Measurements from ENCODE around the gene UBE2O.

The UBE2O gene

DNA sequence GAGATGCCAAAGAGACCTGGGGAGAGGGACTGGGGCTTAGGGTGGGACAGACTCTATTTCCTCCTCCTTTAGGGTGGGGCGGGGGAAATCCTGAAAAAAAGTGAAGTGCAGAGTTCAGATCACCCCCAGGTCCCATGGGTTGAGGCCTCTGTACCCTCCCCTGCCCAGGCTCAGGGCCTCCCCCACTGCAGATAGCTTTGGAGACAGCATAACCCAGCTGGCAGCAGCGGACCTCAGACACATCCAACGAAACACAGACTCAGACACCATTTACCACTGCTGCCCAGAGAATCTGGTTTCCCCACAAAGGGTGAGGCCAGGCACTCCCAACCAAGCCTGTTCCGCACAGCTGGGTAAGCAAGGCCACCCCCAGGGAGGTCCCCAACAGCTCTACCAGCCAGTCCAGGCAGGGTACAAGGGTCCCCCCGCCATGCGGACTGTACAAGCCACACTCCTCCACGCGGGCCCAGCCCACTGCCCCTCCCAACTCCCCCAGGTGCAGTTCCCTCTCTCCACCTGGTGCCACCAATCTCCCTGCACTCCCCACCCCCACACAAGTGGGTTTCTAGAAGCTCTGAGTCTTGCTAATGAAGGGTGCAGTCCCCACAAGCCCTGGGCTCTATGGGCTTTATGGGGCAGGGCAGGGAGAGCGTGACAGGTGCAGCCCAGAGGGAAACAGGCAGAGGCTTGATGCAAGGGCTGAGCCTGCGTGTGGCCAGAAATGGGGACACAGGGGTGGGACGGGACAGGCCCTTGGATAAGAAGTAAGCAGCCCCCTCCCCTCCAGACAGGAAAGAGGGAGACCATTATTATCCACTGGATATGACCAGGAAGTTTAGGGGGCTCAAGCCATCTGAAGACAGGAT is 39.4 kb upstream of the UBE2O start:
- H3K27ac ChIP-seq (ENCODE audit: low read depth, low read length) = peak overlapping the region; percentile 72
- H3K27me3 ChIP-seq (ENCODE audit: control insufficient read depth, low read length) = no peaks in the 10 kb centered on the region
- H3K4me2 ChIP-seq (ENCODE audit: low read length) = peak overlapping the region; percentile 88
- H4K20me1 ChIP-seq (ENCODE audit: control insufficient read depth, insufficient read depth, low read depth, low read length) = no peaks in the 10 kb centered on the region
- H3F3A ChIP-seq (ENCODE audit: control insufficient read depth, insufficient read depth) = no peaks in the 10 kb centered on the region; the same call in 1 of the 2 replicates
- no peaks in the 10 kb centered on the region for H3K9me3 ChIP-seq (ENCODE audit: control insufficient read depth, insufficient read depth, low read length)
- H3K79me2 ChIP-seq (ENCODE audit: control insufficient read depth, low read length) = peaks cover 32% of the 10 kb centered on the region
- no peak for TF ChIP-seq EZH2phosphoT487 (IDR thresholded peaks at IDR 0.05; ENCODE audit: borderline replicate concordance, low read length)
- TF ChIP-seq, protein P1, sequence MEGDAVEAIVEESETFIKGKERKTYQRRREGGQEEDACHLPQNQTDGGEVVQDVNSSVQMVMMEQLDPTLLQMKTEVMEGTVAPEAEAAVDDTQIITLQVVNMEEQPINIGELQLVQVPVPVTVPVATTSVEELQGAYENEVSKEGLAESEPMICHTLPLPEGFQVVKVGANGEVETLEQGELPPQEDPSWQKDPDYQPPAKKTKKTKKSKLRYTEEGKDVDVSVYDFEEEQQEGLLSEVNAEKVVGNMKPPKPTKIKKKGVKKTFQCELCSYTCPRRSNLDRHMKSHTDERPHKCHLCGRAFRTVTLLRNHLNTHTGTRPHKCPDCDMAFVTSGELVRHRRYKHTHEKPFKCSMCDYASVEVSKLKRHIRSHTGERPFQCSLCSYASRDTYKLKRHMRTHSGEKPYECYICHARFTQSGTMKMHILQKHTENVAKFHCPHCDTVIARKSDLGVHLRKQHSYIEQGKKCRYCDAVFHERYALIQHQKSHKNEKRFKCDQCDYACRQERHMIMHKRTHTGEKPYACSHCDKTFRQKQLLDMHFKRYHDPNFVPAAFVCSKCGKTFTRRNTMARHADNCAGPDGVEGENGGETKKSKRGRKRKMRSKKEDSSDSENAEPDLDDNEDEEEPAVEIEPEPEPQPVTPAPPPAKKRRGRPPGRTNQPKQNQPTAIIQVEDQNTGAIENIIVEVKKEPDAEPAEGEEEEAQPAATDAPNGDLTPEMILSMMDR (IDR thresholded peaks at IDR 0.05; ENCODE audit: low read depth, low read length, poor library complexity, severe bottlenecking) = no peak
- H3K36me3 ChIP-seq (ENCODE audit: control insufficient read depth, low read length) = peaks cover 4% of the 10 kb centered on the region
- peak overlapping the region; percentile 63 for H3K4me3 ChIP-seq (ENCODE audit: low read length)
- H3K4me1 ChIP-seq (ENCODE audit: control insufficient read depth, low read length) = peaks cover 59% of the 10 kb centered on the region
- no peaks in the 10 kb centered on the region for H3K9me2 ChIP-seq (replicated peaks; ENCODE audit: control insufficient read depth, low read length)

DNA sequence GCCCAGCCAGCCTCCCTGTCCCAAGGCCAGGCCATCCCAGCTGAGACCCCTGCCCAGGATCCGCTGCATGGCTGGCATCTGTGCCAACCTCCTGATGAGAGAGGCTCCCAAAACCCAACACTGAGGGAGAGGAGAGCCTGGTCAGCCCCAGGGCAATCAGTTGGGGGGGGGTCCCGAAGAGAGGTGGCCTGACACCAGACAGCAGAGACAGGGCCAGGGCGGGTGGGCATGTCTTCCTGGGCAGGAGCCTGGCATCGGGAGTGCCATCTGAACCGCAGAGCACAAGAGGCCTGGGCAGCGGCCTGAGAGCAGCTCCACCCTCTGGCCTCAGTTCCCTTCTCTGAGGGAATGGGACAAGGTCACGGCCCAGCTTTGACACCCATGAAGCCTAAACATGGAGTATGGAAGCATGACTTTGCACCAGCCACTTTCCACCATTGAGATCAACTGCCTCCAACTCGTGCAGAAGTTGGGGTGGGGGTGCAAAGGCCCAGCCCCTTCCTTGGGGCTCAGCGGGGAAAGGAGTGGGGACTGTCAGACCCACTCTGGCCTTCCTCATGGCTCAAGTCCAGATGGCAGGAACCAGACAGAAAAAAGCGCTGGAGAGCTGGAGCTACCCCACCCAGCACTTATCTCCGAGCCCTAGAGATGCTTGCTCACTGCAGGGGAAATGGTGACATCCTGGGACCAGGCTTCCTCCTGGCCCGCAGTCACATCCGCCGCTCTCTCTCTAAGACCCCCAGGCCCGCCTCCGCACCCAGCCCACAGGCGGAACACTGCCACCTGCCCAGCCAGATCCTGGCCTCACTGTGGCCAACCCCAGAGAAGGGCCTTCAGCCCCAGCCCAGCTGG is 38.5 kb upstream of the UBE2O start:
- peaks cover 57% of the 10 kb centered on the region for H3K4me1 ChIP-seq (ENCODE audit: control insufficient read depth, low read length)

DNA sequence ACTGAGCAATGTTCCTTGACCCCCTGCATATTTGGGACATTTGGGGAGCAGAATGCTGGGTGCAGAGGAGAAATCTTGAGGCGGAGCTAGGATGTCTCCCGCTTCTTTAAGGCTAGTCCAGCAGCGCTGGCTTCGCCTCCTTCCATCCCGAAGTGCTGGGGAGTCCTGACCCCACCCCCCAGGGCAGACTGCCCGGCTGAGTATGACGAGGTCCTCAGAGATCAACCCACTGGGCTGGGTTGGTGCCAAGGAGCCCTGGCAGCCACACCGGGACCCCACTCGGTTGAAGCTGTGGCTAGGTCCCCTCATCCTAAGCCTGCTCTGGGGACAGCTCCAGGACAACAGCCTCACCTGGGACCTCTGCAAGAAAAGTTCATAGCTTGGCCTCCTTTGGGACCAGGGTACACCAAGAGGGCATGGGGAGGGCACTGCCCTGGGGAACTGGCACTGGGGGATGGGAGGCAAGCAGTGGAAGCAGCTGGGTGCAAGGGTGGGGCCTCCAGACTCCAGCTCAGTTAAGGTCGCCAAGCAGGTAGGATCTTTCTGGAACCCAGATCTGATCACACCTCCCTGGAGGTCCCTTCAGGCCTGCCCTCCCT is 37.3 kb upstream of the UBE2O start:
- no peaks in the 10 kb centered on the region for H4K20me1 ChIP-seq (ENCODE audit: control insufficient read depth, insufficient read depth, low read depth, low read length)
- H3K9me2 ChIP-seq (replicated peaks; ENCODE audit: control insufficient read depth, low read length) = no peaks in the 10 kb centered on the region
- H3K79me2 ChIP-seq (ENCODE audit: control insufficient read depth, low read length) = peaks cover 17% of the 10 kb centered on the region
- TF ChIP-seq, protein P1 (IDR thresholded peaks at IDR 0.05; ENCODE audit: low read depth, low read length, poor library complexity, severe bottlenecking) = no peak
- no peak for TF ChIP-seq EZH2phosphoT487 (IDR thresholded peaks at IDR 0.05; ENCODE audit: borderline replicate concordance, low read length)
- peaks cover 58% of the 10 kb centered on the region for H3K4me1 ChIP-seq (ENCODE audit: control insufficient read depth, low read length)
- no peaks in the 10 kb centered on the region for H3K9me3 ChIP-seq (ENCODE audit: control insufficient read depth, insufficient read depth, low read length)
- peaks cover 6% of the 10 kb centered on the region for H3F3A ChIP-seq (ENCODE audit: control insufficient read depth, insufficient read depth)
- H3K36me3 ChIP-seq (ENCODE audit: control insufficient read depth, low read length) = peaks cover 3% of the 10 kb centered on the region; the same call in 1 of the 2 replicates
- H3K4me3 ChIP-seq (ENCODE audit: low read length) = no peak overlapping the region
- no peak overlapping the region for H3K4me2 ChIP-seq (ENCODE audit: low read length)
- H3K27ac ChIP-seq (ENCODE audit: low read depth, low read length) = no peak overlapping the region
- no peaks in the 10 kb centered on the region for H3K27me3 ChIP-seq (ENCODE audit: control insufficient read depth, low read length)

More for the DNA sequence above, 38.5 kb upstream of the UBE2O start:
- H3K4me3 ChIP-seq (ENCODE audit: low read length) = peak overlapping the region; percentile 63
- peak overlapping the region; percentile 88 for H3K4me2 ChIP-seq (ENCODE audit: low read length)
- TF ChIP-seq EZH2phosphoT487 (IDR thresholded peaks at IDR 0.05; ENCODE audit: borderline replicate concordance, low read length) = no peak
- TF ChIP-seq, protein P1 (IDR thresholded peaks at IDR 0.05; ENCODE audit: low read depth, low read length, poor library complexity, severe bottlenecking) = no peak
- peaks cover 3% of the 10 kb centered on the region for H3K36me3 ChIP-seq (ENCODE audit: control insufficient read depth, low read length)
- H3K9me3 ChIP-seq (ENCODE audit: control insufficient read depth, insufficient read depth, low read length) = no peaks in the 10 kb centered on the region
- H3K9me2 ChIP-seq (replicated peaks; ENCODE audit: control insufficient read depth, low read length) = no peaks in the 10 kb centered on the region
- peaks cover 28% of the 10 kb centered on the region for H3K79me2 ChIP-seq (ENCODE audit: control insufficient read depth, low read length)
- no peaks in the 10 kb centered on the region for H4K20me1 ChIP-seq (ENCODE audit: control insufficient read depth, insufficient read depth, low read depth, low read length)
- peaks cover 1% of the 10 kb centered on the region for H3F3A ChIP-seq (ENCODE audit: control insufficient read depth, insufficient read depth)
- peak overlapping the region; percentile 72 for H3K27ac ChIP-seq (ENCODE audit: low read depth, low read length)
- no peaks in the 10 kb centered on the region for H3K27me3 ChIP-seq (ENCODE audit: control insufficient read depth, low read length)
